GM19468 (cell line): Measurements from ENCODE around the gene STK24.
"Not testable (repeated sequence)": the region's sequence is repeated elsewhere in the genome, so short reads cannot be mapped to it uniquely, and the experiment has no call there.

Experiments
- ATAC-seq: cut with Tn5 transposase; IDR thresholded peaks from one replicate; pipeline ENCODE4 v1.9.1; 2021; ENCODE audit warnings: mild to moderate bottlenecking, moderate library complexity, moderate number of reproducible peaks; ENCODE audit not compliant: unreplicated experiment; ENCODE audit errors: extremely low read depth

STK24 gene

GRCh38 chr13:98576963-98577835 is at the start of gene STK24:
Gene STK24 (minus strand): TSS chr13:98577107. CDS start chr13:98576786, 321 bp downstream.
- peak; percentile 35 for ATAC-seq

- ATAC-seq: no peak
Observed at GRCh38 chr13:98626298-98626935, 49.5 kb upstream of the STK24 start.

GRCh38 chr13:98624589-98624988 is 47.7 kb upstream of the STK24 start:
- ATAC-seq: not testable (repeated sequence)

GRCh38 chr13:98622931-98623331 is 46.0 kb upstream of the STK24 start:
- no peak for ATAC-seq

- no peak for ATAC-seq
Observed at GRCh38 chr13:98619556-98619955, 42.6 kb upstream of the STK24 start.

- not testable (repeated sequence) for ATAC-seq
Observed at GRCh38 chr13:98615595-98615994, 38.7 kb upstream of the STK24 start.

GRCh38 chr13:98613591-98613990 is 36.7 kb upstream of the STK24 start:
- no peak for ATAC-seq

- no peak for ATAC-seq
Observed at GRCh38 chr13:98609756-98610155, 32.8 kb upstream of the STK24 start.

GRCh38 chr13:98606296-98606695 is 29.4 kb upstream of the STK24 start:
- no peak for ATAC-seq

- no peak for ATAC-seq
Observed at GRCh38 chr13:98599502-98600328, 22.8 kb upstream of the STK24 start.

GRCh38 chr13:98598043-98598442 is 21.1 kb upstream of the STK24 start:
- no peak for ATAC-seq

- ATAC-seq: no peak
Observed at GRCh38 chr13:98595134-98595533, 18.2 kb upstream of the STK24 start.

- no peak for ATAC-seq
Observed at GRCh38 chr13:98592362-98592732, 15.4 kb upstream of the STK24 start.

GRCh38 chr13:98591721-98592361 is 14.9 kb upstream of the STK24 start:
- ATAC-seq: no peak

- not testable (repeated sequence) for ATAC-seq
Observed at GRCh38 chr13:98590471-98590870, 13.6 kb upstream of the STK24 start.

- ATAC-seq: not testable (repeated sequence)
Observed at GRCh38 chr13:98589516-98589915, 12.6 kb upstream of the STK24 start.

- ATAC-seq: no peak
Observed at GRCh38 chr13:98586400-98587345, 9.8 kb upstream of the STK24 start.

- no peak for ATAC-seq
Observed at GRCh38 chr13:98585946-98586345, 9.0 kb upstream of the STK24 start.

GRCh38 chr13:98585398-98585754 is 8.5 kb upstream of the STK24 start:
- no peak for ATAC-seq
